ENCODE results near the gene R3HDM2.

GRCh38 chr12:57218030-57218853 is 212.6 kb downstream of the R3HDM2 start:
- TF ChIP-seq, protein P1, sequence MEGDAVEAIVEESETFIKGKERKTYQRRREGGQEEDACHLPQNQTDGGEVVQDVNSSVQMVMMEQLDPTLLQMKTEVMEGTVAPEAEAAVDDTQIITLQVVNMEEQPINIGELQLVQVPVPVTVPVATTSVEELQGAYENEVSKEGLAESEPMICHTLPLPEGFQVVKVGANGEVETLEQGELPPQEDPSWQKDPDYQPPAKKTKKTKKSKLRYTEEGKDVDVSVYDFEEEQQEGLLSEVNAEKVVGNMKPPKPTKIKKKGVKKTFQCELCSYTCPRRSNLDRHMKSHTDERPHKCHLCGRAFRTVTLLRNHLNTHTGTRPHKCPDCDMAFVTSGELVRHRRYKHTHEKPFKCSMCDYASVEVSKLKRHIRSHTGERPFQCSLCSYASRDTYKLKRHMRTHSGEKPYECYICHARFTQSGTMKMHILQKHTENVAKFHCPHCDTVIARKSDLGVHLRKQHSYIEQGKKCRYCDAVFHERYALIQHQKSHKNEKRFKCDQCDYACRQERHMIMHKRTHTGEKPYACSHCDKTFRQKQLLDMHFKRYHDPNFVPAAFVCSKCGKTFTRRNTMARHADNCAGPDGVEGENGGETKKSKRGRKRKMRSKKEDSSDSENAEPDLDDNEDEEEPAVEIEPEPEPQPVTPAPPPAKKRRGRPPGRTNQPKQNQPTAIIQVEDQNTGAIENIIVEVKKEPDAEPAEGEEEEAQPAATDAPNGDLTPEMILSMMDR (IDR thresholded peaks at IDR 0.05; ENCODE audit: poor library complexity, severe bottlenecking), result no peak
- no peak for TF ChIP-seq POLR2AphosphoS5 (IDR thresholded peaks at IDR 0.05)
- TF ChIP-seq, protein P2, sequence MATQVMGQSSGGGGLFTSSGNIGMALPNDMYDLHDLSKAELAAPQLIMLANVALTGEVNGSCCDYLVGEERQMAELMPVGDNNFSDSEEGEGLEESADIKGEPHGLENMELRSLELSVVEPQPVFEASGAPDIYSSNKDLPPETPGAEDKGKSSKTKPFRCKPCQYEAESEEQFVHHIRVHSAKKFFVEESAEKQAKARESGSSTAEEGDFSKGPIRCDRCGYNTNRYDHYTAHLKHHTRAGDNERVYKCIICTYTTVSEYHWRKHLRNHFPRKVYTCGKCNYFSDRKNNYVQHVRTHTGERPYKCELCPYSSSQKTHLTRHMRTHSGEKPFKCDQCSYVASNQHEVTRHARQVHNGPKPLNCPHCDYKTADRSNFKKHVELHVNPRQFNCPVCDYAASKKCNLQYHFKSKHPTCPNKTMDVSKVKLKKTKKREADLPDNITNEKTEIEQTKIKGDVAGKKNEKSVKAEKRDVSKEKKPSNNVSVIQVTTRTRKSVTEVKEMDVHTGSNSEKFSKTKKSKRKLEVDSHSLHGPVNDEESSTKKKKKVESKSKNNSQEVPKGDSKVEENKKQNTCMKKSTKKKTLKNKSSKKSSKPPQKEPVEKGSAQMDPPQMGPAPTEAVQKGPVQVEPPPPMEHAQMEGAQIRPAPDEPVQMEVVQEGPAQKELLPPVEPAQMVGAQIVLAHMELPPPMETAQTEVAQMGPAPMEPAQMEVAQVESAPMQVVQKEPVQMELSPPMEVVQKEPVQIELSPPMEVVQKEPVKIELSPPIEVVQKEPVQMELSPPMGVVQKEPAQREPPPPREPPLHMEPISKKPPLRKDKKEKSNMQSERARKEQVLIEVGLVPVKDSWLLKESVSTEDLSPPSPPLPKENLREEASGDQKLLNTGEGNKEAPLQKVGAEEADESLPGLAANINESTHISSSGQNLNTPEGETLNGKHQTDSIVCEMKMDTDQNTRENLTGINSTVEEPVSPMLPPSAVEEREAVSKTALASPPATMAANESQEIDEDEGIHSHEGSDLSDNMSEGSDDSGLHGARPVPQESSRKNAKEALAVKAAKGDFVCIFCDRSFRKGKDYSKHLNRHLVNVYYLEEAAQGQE (IDR thresholded peaks at IDR 0.05; ENCODE audit: borderline replicate concordance), result no peak
- TF ChIP-seq EZH2 (IDR thresholded peaks at IDR 0.05; ENCODE audit: borderline replicate concordance, insufficient read depth, low read length, poor library complexity, severe bottlenecking), result no peak

Measured in neural cell (in vitro differentiated cells).